Panc1 (cell line): ENCODE measurements around the gene ALDH1B1. TPM values are rescaled to one million over a fixed set of nuclear protein-coding genes. Genes with fewer than 3 reads are reported as not detected.

Experiments used
- ATAC-seq: fragments of 200-7000 bp; cut with Tn5 transposase; 2 replicates; pipeline ENCODE4 v1.9.1; 2020; ENCODE audit warnings: mild to moderate bottlenecking, moderate library complexity
- BruUV-seq: library from RNA; stranded (reverse); fragments of 400-500 nt; replicated peaks from 2 replicates; lab custom pipeline; 2021; lab: Mats Ljungman, UMichigan
- CTCF ChIA-PET: fragments of 300-600 bp; sonication (Branson Sonifier 250); formaldehyde crosslinking; loops from one replicate; lab custom pipeline; 2022; ENCODE audit warnings: antibody characterized with exemption; lab: Charles Lee
- POLR2A ChIA-PET: fragments of 300-600 bp; sonication (Branson Sonifier 250); formaldehyde crosslinking; loops from one replicate; lab custom pipeline; 2022; ENCODE audit warnings: antibody characterized with exemption; lab: Charles Lee
- DNase-seq: peaks from one replicate; pipeline ENCODE4 v3.0.0-alpha.2; 2010; ENCODE audit warnings: low read depth, low spot score
- H3K27ac ChIP-seq: 2 replicates; pipeline ENCODE4 v1.5.1; 2011; ENCODE audit warnings: mild to moderate bottlenecking, low read length, inconsistent platforms
- H3K27me3 ChIP-seq: fragments of 200-500 bp; sonication (Bioruptor generic); 2 replicates; pipeline ENCODE4 v1.6.0; 2014; ENCODE audit warnings: low read length, inconsistent platforms; ENCODE audit not compliant: control insufficient read depth, insufficient read depth
- H3K36me3 ChIP-seq: fragments of 200-500 bp; sonication (Bioruptor generic); 2 replicates; pipeline ENCODE4 v1.5.1; 2014; ENCODE audit warnings: inconsistent platforms, mild to moderate bottlenecking, low read length, moderate library complexity; ENCODE audit not compliant: control insufficient read depth, insufficient read depth
- H3K4me1 ChIP-seq: 2 replicates; pipeline ENCODE4 v1.5.1; 2011; ENCODE audit warnings: inconsistent platforms, mild to moderate bottlenecking, low read length, moderate library complexity; ENCODE audit not compliant: control insufficient read depth, insufficient read depth
- H3K4me3 ChIP-seq, 2 experiments: 2 replicates each; pipeline ENCODE4 v1.5.1; 2011 to 2012; ENCODE audit warnings: low read depth in 2 of 2, low read length in 2 of 2, mild to moderate bottlenecking in 2 of 2, inconsistent platforms in 1 of 2, moderate library complexity in 1 of 2
- H3K9me3 ChIP-seq: fragments of 200-500 bp; sonication (Bioruptor generic); 2 replicates; pipeline ENCODE4 v1.5.1; 2014; ENCODE audit warnings: low read depth, mild to moderate bottlenecking, inconsistent platforms, low read length, moderate library complexity; ENCODE audit not compliant: control insufficient read depth, insufficient read depth
- POLR2AphosphoS5 ChIP-seq: IDR thresholded peaks from 2 replicates; pipeline ENCODE4 v1.6.1; 2012; ENCODE audit warnings: mild to moderate bottlenecking, low read depth, low read length, moderate library complexity
- REST ChIP-seq, 2 experiments: IDR thresholded peaks; 2 replicates each; pipeline ENCODE4 v1.6.1; 2011 to 2012; ENCODE audit warnings: low read depth in 2 of 2, control low read depth in 1 of 2, low read length in 1 of 2, mild to moderate bottlenecking in 1 of 2, moderate library complexity in 1 of 2; ENCODE audit not compliant: insufficient read depth in 1 of 2
- SIN3A ChIP-seq: IDR thresholded peaks from 2 replicates; pipeline ENCODE4 v1.6.1; 2012; ENCODE audit warnings: low read depth, mild to moderate bottlenecking, low read length, moderate library complexity, borderline replicate concordance; ENCODE audit not compliant: insufficient read depth
- TCF7L2 ChIP-seq: IDR thresholded peaks from 2 replicates; pipeline ENCODE4 v1.6.1; 2011; ENCODE audit warnings: mild to moderate bottlenecking, low read depth, low read length, inconsistent platforms
- in situ Hi-C: cut with HindIII; loops from 2 replicates; pipeline ENCODE4 v1.10.0; 2016; ENCODE audit warnings: low sequenced_read_pairs, low pct_unique_long_range_greater_than_20kb
- intact Hi-C: fragments of 100-400 bp; cut with micrococcal nuclease; formaldehyde crosslinking; loops from one replicate; pipeline ENCODE4 v1.10.0; 2022; ENCODE audit not compliant: unreplicated experiment
- total RNA-seq: library from RNA; stranded (reverse); gene quantifications from one replicate; pipeline ENCODE4 v1.2.1, GENCODE V29; 2021; ENCODE audit not compliant: unreplicated experiment
- TF ChIP-seq, protein P1 (sequence below): fragments of 450-650 bp; IDR thresholded peaks from 2 replicates; pipeline ENCODE4 v1.5.1; 2017; ENCODE audit warnings: mild to moderate bottlenecking

The ALDH1B1 gene
- total RNA-seq, 1 experiment from 2014 or later: 34.2 TPM

GRCh38 chr9:38424918-38425317, 32.4 kb downstream of the ALDH1B1 start:
- BruUV-seq: no TSS peak
- H3K27me3 ChIP-seq: no peaks in the 10 kb centered on the region
- H3K9me3 ChIP-seq: no peaks in the 10 kb centered on the region
- CTCF ChIA-PET: no interaction called here
- ATAC-seq (no peak), DNase-seq (no peak)
- in situ Hi-C loops (no loop called here), intact Hi-C loops (no loop called here)
- peak overlapping the region; percentile 46 for H3K4me3 ChIP-seq
- POLR2A ChIA-PET: no interaction called here
- H3K27ac ChIP-seq: no peak overlapping the region
- TF ChIP-seq, protein P1, sequence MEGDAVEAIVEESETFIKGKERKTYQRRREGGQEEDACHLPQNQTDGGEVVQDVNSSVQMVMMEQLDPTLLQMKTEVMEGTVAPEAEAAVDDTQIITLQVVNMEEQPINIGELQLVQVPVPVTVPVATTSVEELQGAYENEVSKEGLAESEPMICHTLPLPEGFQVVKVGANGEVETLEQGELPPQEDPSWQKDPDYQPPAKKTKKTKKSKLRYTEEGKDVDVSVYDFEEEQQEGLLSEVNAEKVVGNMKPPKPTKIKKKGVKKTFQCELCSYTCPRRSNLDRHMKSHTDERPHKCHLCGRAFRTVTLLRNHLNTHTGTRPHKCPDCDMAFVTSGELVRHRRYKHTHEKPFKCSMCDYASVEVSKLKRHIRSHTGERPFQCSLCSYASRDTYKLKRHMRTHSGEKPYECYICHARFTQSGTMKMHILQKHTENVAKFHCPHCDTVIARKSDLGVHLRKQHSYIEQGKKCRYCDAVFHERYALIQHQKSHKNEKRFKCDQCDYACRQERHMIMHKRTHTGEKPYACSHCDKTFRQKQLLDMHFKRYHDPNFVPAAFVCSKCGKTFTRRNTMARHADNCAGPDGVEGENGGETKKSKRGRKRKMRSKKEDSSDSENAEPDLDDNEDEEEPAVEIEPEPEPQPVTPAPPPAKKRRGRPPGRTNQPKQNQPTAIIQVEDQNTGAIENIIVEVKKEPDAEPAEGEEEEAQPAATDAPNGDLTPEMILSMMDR: no peak
- no peak for TF ChIP-seq REST (IDR thresholded peaks at IDR 0.05; ENCODE audit: insufficient read depth in 1 of 2, low read depth in 2 of 2, low read length in 1 of 2)
- H3K36me3 ChIP-seq: no peaks in the 10 kb centered on the region
- no peaks in the 10 kb centered on the region for H3K4me1 ChIP-seq

DNA sequence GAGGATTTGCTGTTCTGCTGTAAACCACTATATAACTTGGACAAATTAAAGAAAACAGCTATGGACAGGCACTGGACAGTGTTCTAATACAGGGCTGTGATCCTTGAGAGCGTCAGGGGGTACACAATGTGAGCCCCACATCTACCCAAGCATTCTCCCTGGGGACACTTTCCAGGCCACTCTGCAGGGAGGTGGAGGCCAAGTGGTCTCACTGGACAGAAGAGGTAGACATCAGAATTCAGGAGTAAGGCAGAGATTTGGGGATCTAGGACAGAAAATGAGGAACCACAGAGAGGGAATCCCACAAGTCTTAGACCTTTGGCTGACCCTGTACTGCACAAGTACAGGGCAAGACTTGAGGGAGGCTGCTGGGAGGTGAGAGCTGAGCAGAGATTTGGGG, 35.6 kb downstream of the ALDH1B1 start:
- Histone ChIP-seq H3K9me3 (no peaks in the 10 kb centered on the region), H3K27ac (no peak overlapping the region), H3K4me1 (no peaks in the 10 kb centered on the region), H3K36me3 (no peaks in the 10 kb centered on the region), H3K27me3 (no peaks in the 10 kb centered on the region), H3K4me3 (no peak overlapping the region)
- no TSS peak for BruUV-seq
- intact Hi-C loops (no loop called here), in situ Hi-C loops (no loop called here)
- ATAC-seq (no peak), DNase-seq (no peak)
- no peak for TF ChIP-seq POLR2AphosphoS5
- TF ChIP-seq REST (IDR thresholded peaks at IDR 0.05; ENCODE audit: insufficient read depth in 1 of 2, low read depth in 2 of 2, low read length in 1 of 2): no peak
- TF ChIP-seq, protein P1: no peak
- TF ChIP-seq SIN3A: no peak
- no peak for TF ChIP-seq TCF7L2
- ChIA-PET POLR2A (no interaction called here), CTCF (no interaction called here)
